Measurements from ENCODE around the gene GOT1. TPM values are rescaled to one million over a fixed set of nuclear protein-coding genes. Genes with fewer than 3 reads are reported as not detected.

The GOT1 gene
- total RNA-seq, 2 experiments from 2014 or later = 3.5 to 5.7 TPM

DNA sequence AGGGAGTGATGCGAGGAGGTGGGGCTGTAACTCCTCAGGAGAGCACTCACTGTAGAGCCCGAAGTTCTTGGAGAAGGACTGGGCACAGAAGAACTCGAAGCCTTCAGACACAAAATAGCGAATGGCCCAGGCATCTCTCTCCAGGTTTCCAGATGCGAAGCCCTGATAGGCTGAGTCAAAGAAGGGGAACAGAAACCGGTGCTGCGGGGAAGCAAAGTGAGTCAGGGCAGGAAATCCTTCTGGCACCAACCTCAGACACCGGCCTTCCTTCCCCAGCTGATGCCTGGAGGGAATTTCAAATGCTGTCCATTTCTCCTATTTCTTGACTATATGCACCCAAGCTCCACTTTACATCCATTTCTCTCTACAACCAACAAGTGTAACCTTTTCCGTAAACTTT lies 26.8 kb downstream of the GOT1 start:
- TF ChIP-seq, protein P1, sequence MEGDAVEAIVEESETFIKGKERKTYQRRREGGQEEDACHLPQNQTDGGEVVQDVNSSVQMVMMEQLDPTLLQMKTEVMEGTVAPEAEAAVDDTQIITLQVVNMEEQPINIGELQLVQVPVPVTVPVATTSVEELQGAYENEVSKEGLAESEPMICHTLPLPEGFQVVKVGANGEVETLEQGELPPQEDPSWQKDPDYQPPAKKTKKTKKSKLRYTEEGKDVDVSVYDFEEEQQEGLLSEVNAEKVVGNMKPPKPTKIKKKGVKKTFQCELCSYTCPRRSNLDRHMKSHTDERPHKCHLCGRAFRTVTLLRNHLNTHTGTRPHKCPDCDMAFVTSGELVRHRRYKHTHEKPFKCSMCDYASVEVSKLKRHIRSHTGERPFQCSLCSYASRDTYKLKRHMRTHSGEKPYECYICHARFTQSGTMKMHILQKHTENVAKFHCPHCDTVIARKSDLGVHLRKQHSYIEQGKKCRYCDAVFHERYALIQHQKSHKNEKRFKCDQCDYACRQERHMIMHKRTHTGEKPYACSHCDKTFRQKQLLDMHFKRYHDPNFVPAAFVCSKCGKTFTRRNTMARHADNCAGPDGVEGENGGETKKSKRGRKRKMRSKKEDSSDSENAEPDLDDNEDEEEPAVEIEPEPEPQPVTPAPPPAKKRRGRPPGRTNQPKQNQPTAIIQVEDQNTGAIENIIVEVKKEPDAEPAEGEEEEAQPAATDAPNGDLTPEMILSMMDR (IDR thresholded peaks at IDR 0.05) = no peak
- POLR2A ChIA-PET = no interaction called here
- ATAC-seq (ENCODE audit: poor library complexity) (no peak), DNase-seq (peak in 2 of 14 experiments; percentile 32)
- Histone ChIP-seq H3K27me3 (ENCODE audit: control insufficient read depth in 1 of 2, insufficient read depth in 2 of 2, low read length in 2 of 2) (no peaks in the 10 kb centered on the region), H3K4me3 (ENCODE audit: low read length) (no peak overlapping the region), H3K36me3 (ENCODE audit: insufficient read depth, low read length) (peaks cover 58% of the 10 kb centered on the region), H3K9me3 (ENCODE audit: control insufficient read depth in 1 of 2, insufficient read depth in 1 of 2, low read length in 2 of 2) (no peaks in the 10 kb centered on the region), H3K4me1 (ENCODE audit: insufficient read depth, low read length) (no peaks in the 10 kb centered on the region), H3K27ac (ENCODE audit: low read depth in 1 of 2, low read length in 2 of 2) (no peak overlapping the region)
- H3K27me3 Mint-ChIP-seq = no peaks in the 10 kb centered on the region
- H3K36me3 Mint-ChIP-seq (ENCODE audit: low read depth) = peaks cover 87% of the 10 kb centered on the region
- H3K9me3 Mint-ChIP-seq = no peaks in the 10 kb centered on the region
- no peak overlapping the region for H3K4me3 Mint-ChIP-seq
- no peaks in the 10 kb centered on the region for H3K4me1 Mint-ChIP-seq (ENCODE audit: low read depth)
- intact Hi-C loops (cut with DNase I, micrococcal nuclease) = no loop called here
- CTCF ChIA-PET = no interaction called here
- no peak overlapping the region for H3K27ac Mint-ChIP-seq

DNA sequence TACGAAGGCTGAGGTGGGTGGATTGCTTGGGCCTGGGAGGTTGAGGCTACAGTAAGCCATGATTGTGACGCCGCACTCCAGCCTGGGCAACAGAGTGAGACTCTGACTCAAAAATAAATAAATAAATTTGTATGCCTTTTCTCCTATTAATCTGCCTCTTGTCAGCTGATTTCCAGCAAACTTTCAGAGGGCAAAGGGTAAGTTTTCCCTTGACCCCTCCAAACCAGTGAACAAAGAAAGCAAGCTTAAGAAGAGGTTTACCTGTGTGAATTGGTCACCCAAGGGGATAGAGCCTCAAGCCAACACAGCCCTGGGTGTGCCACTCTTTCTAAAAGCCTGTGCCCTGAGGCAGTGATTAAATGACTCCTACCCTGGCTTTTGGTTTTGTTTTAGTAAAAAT lies 30.8 kb downstream of the GOT1 start:
- Mint-ChIP-seq H3K27me3 (no peaks in the 10 kb centered on the region), H3K27ac (no peak overlapping the region), H3K9me3 (no peaks in the 10 kb centered on the region), H3K36me3 (ENCODE audit: low read depth) (peaks cover 78% of the 10 kb centered on the region), H3K4me1 (ENCODE audit: low read depth) (no peaks in the 10 kb centered on the region), H3K4me3 (no peak overlapping the region)
- no peak overlapping the region for H3K27ac ChIP-seq (ENCODE audit: low read depth in 1 of 2, low read length in 2 of 2)
- H3K4me1 ChIP-seq (ENCODE audit: insufficient read depth, low read length) = no peaks in the 10 kb centered on the region
- CTCF ChIA-PET = no interaction called here
- intact Hi-C loops (cut with DNase I, micrococcal nuclease) = loop anchor here in 1 of 2 experiments (10.0 kb wide), 1 partner anchor 935 kb away; no protein-coding TSS in a partner anchor
- peaks cover 50% of the 10 kb centered on the region for H3K36me3 ChIP-seq (ENCODE audit: insufficient read depth, low read length)
- no peaks in the 10 kb centered on the region for H3K9me3 ChIP-seq (ENCODE audit: control insufficient read depth in 1 of 2, insufficient read depth in 1 of 2, low read length in 2 of 2)
- TF ChIP-seq, protein P1 (IDR thresholded peaks at IDR 0.05) = no peak
- ATAC-seq (ENCODE audit: poor library complexity) (no peak), DNase-seq (no peak)
- no peak overlapping the region for H3K4me3 ChIP-seq (ENCODE audit: low read length)
- H3K27me3 ChIP-seq (ENCODE audit: control insufficient read depth in 1 of 2, insufficient read depth in 2 of 2, low read length in 2 of 2) = no peaks in the 10 kb centered on the region
- POLR2A ChIA-PET = no interaction called here

DNA sequence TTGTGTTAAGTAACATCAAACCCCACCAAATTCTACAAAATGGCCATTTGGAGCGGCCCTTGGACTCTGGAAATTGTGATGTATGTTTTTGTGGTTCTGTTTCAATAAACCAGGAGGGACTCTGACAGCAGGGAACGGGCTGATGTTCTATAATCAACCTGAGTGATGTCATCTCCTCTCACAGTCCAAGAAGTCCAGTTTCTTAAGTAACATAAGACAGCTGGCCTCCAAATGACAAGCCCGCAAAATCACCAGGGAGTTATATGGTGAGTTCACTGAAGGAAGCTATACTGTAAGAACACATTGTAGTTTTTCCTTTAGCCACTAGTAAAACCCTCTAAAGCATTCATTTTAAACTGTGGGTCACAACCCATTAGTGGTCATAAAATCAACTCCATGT lies 34.0 kb downstream of the GOT1 start:
- ChIA-PET POLR2A (no interaction called here), CTCF (interaction anchor here (0.9 kb wide), 1 partner anchor 40 kb away, joined by 3 read pairs; no protein-coding TSS in a partner anchor)
- Histone ChIP-seq H3K4me1 (ENCODE audit: insufficient read depth, low read length) (peaks cover 4% of the 10 kb centered on the region), H3K27ac (ENCODE audit: low read depth in 1 of 2, low read length in 2 of 2) (no peak overlapping the region), H3K27me3 (ENCODE audit: control insufficient read depth in 1 of 2, insufficient read depth in 2 of 2, low read length in 2 of 2) (no peaks in the 10 kb centered on the region), H3K9me3 (ENCODE audit: control insufficient read depth in 1 of 2, insufficient read depth in 1 of 2, low read length in 2 of 2) (no peaks in the 10 kb centered on the region), H3K4me3 (ENCODE audit: low read length) (no peak overlapping the region), H3K36me3 (ENCODE audit: insufficient read depth, low read length) (peaks cover 27% of the 10 kb centered on the region)
- Mint-ChIP-seq H3K9me3 (no peaks in the 10 kb centered on the region), H3K27me3 (no peaks in the 10 kb centered on the region), H3K4me3 (no peak overlapping the region), H3K36me3 (ENCODE audit: low read depth) (peaks cover 48% of the 10 kb centered on the region), H3K4me1 (ENCODE audit: low read depth) (peaks cover 6% of the 10 kb centered on the region), H3K27ac (no peak overlapping the region)
- TF ChIP-seq, protein P1 (IDR thresholded peaks at IDR 0.05) = no peak
- intact Hi-C loops (cut with DNase I, micrococcal nuclease) = loop anchor here in 1 of 2 experiments (10.0 kb wide), 1 partner anchor 932 kb away; no protein-coding TSS in a partner anchor
- ATAC-seq (ENCODE audit: poor library complexity) (no peak), DNase-seq (no peak)
